ENCODE results near the gene LRFN5.
"Not testable (repeated sequence)": the region's sequence is repeated elsewhere in the genome, so short reads cannot be mapped to it uniquely, and the experiment has no call there.

LRFN5 gene

GRCh38 chr14:41663473-41663850, 56.8 kb downstream of the LRFN5 start:
- TF ChIP-seq CTCF (IDR thresholded peaks at IDR 0.05; ENCODE audit: borderline replicate concordance, insufficient read depth, low read depth, low read length): no peak

GRCh38 chr14:41666301-41666700, 59.6 kb downstream of the LRFN5 start:
- TF ChIP-seq CTCF (IDR thresholded peaks at IDR 0.05; ENCODE audit: borderline replicate concordance, insufficient read depth, low read depth, low read length): no peak
- no peak overlapping the region for H3K4me3 ChIP-seq (ENCODE audit: low read depth, low read length)

More at GRCh38 chr14:41663473-41663850, 56.8 kb downstream of the LRFN5 start:
- no peak overlapping the region for H3K4me3 ChIP-seq (ENCODE audit: low read depth, low read length)

- TF ChIP-seq CTCF (IDR thresholded peaks at IDR 0.05; ENCODE audit: borderline replicate concordance, insufficient read depth, low read depth, low read length): no peak
- H3K4me3 ChIP-seq (ENCODE audit: low read depth, low read length): no peak overlapping the region
Observed at GRCh38 chr14:41668356-41668755, 61.7 kb downstream of the LRFN5 start.

- not testable (repeated sequence) for H3K4me3 ChIP-seq (ENCODE audit: low read depth, low read length)
Observed at GRCh38 chr14:41673601-41674000, 66.9 kb downstream of the LRFN5 start.

GRCh38 chr14:41674511-41674971, 67.9 kb downstream of the LRFN5 start:
- H3K4me3 ChIP-seq (ENCODE audit: low read depth, low read length): not testable (repeated sequence)

- no peak for TF ChIP-seq CTCF (IDR thresholded peaks at IDR 0.05; ENCODE audit: borderline replicate concordance, insufficient read depth, low read depth, low read length)
- no peak overlapping the region for H3K4me3 ChIP-seq (ENCODE audit: low read depth, low read length)
Observed at GRCh38 chr14:41699486-41699885, 92.8 kb downstream of the LRFN5 start.

- H3K4me3 ChIP-seq (ENCODE audit: low read depth, low read length): no peak overlapping the region
- TF ChIP-seq CTCF (IDR thresholded peaks at IDR 0.05; ENCODE audit: borderline replicate concordance, insufficient read depth, low read depth, low read length): no peak
Observed at GRCh38 chr14:41718477-41719166, 111.9 kb downstream of the LRFN5 start.

GRCh38 chr14:41739203-41739602, 132.5 kb downstream of the LRFN5 start:
- TF ChIP-seq CTCF (IDR thresholded peaks at IDR 0.05; ENCODE audit: borderline replicate concordance, insufficient read depth, low read depth, low read length): no peak
- H3K4me3 ChIP-seq (ENCODE audit: low read depth, low read length): no peak overlapping the region

Data from GM12875 (cell line).